ENCODE measurements around the gene MRPS35.

DNA sequence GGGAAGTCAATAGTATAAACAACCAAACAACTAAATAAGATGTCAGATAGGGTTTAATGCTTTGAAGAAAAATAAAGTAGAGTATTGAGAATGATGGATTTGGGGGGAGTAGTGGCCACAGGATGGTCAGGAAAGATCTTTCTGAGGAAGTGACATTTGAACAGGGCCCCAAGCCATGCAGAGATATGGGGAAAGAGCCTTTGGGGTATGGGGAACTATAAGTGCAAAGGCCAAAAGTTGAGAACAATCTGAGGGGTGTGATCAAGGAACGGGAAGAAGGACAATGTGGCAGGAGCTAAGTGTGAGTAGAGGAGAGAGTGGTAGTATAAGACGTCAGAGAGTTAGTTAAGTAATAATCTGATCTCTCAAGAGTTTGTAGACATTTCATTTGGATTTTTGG is 1.3 kb downstream of the MRPS35 start:
- TF ChIP-seq, protein P1, sequence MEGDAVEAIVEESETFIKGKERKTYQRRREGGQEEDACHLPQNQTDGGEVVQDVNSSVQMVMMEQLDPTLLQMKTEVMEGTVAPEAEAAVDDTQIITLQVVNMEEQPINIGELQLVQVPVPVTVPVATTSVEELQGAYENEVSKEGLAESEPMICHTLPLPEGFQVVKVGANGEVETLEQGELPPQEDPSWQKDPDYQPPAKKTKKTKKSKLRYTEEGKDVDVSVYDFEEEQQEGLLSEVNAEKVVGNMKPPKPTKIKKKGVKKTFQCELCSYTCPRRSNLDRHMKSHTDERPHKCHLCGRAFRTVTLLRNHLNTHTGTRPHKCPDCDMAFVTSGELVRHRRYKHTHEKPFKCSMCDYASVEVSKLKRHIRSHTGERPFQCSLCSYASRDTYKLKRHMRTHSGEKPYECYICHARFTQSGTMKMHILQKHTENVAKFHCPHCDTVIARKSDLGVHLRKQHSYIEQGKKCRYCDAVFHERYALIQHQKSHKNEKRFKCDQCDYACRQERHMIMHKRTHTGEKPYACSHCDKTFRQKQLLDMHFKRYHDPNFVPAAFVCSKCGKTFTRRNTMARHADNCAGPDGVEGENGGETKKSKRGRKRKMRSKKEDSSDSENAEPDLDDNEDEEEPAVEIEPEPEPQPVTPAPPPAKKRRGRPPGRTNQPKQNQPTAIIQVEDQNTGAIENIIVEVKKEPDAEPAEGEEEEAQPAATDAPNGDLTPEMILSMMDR (IDR thresholded peaks at IDR 0.05) = no peak
- no peak for TF ChIP-seq POLR2A (IDR thresholded peaks at IDR 0.05)
